Measurements from ENCODE around the gene GDF3.
"Not testable (repeated sequence)": the region's sequence is repeated elsewhere in the genome, so short reads cannot be mapped to it uniquely, and the experiment has no call there.

GDF3 gene

GRCh38 chr12:7695566-7696197, at the start of gene GDF3:
TSS of gene GDF3 (minus strand) at chr12:7695775. CDS start at chr12:7695728, 47 bp downstream.
- Histone ChIP-seq H3K4me1 (ENCODE audit: control insufficient read depth in 5 of 5, insufficient read depth in 5 of 5, low read length in 5 of 5) (peaks cover 0 to 15% (median 8%) of the 10 kb centered on the region in 5 donors), H3K27me3 (ENCODE audit: control insufficient read depth in 5 of 5, insufficient read depth in 4 of 5, low read length in 5 of 5) (no peaks in the 10 kb centered on the region), H3K4me3 (ENCODE audit: low read depth in 1 of 5, low read length in 5 of 5) (peak within 1 kb of the TSS in 4 of 5 donors; percentile 18 to 34 (median 30)), H3K9ac (ENCODE audit: low read length in 5 of 5) (peak within 1 kb of the TSS in 1 of 5 donors; percentile 26), H3K36me3 (ENCODE audit: control insufficient read depth in 5 of 5, insufficient read depth in 5 of 5, low read length in 5 of 5) (no peaks in the 10 kb centered on the region), H3K27ac (ENCODE audit: low read depth, low read length) (no peak within 1 kb of the TSS), H3K9me3 (ENCODE audit: control insufficient read depth in 5 of 5, low read length in 5 of 5) (no peaks in the 10 kb centered on the region)

GRCh38 chr12:7732993-7733392, 37.4 kb upstream of the GDF3 start:
- Histone ChIP-seq H3K27me3 (ENCODE audit: control insufficient read depth in 5 of 5, insufficient read depth in 4 of 5, low read length in 5 of 5) (no peaks in the 10 kb centered on the region), H3K27ac (ENCODE audit: low read depth, low read length) (no peak overlapping the region), H3K9ac (ENCODE audit: low read length in 5 of 5) (no peak overlapping the region), H3K9me3 (ENCODE audit: control insufficient read depth in 5 of 5, low read length in 5 of 5) (peaks cover 0 to under 1% (median 0%) of the 10 kb centered on the region in 5 donors), H3K36me3 (ENCODE audit: control insufficient read depth in 5 of 5, insufficient read depth in 5 of 5, low read length in 5 of 5) (no peaks in the 10 kb centered on the region), H3K4me1 (ENCODE audit: control insufficient read depth in 5 of 5, insufficient read depth in 5 of 5, low read length in 5 of 5) (no peaks in the 10 kb centered on the region), H3K4me3 (ENCODE audit: low read depth in 1 of 5, low read length in 5 of 5) (no peak overlapping the region)

- H3K4me3 ChIP-seq (ENCODE audit: low read depth in 1 of 5, low read length in 5 of 5) = no peak overlapping the region
- H3K9me3 ChIP-seq (ENCODE audit: control insufficient read depth in 5 of 5, low read length in 5 of 5) = peaks cover 0 to 3% (median 0%) of the 10 kb centered on the region in 5 donors
- H3K27ac ChIP-seq (ENCODE audit: low read depth, low read length) = no peak overlapping the region
- no peaks in the 10 kb centered on the region for H3K36me3 ChIP-seq (ENCODE audit: control insufficient read depth in 5 of 5, insufficient read depth in 5 of 5, low read length in 5 of 5)
- no peak overlapping the region for H3K9ac ChIP-seq (ENCODE audit: low read length in 5 of 5)
- H3K27me3 ChIP-seq (ENCODE audit: control insufficient read depth in 5 of 5, insufficient read depth in 4 of 5, low read length in 5 of 5) = no peaks in the 10 kb centered on the region
- H3K4me1 ChIP-seq (ENCODE audit: control insufficient read depth in 5 of 5, insufficient read depth in 5 of 5, low read length in 5 of 5) = no peaks in the 10 kb centered on the region
Measured at GRCh38 chr12:7731486-7731885, 35.9 kb upstream of the GDF3 start.

- H3K4me3 ChIP-seq (ENCODE audit: low read depth in 1 of 5, low read length in 5 of 5); H3K36me3 ChIP-seq (ENCODE audit: control insufficient read depth in 5 of 5, insufficient read depth in 5 of 5, low read length in 5 of 5); H3K27ac ChIP-seq (ENCODE audit: low read depth, low read length); H3K9me3 ChIP-seq (ENCODE audit: control insufficient read depth in 5 of 5, low read length in 5 of 5); H3K4me1 ChIP-seq (ENCODE audit: control insufficient read depth in 5 of 5, insufficient read depth in 5 of 5, low read length in 5 of 5); H3K9ac ChIP-seq (ENCODE audit: low read length in 5 of 5); H3K27me3 ChIP-seq (ENCODE audit: control insufficient read depth in 5 of 5, insufficient read depth in 4 of 5, low read length in 5 of 5): not testable (repeated sequence)
Measured at GRCh38 chr12:7730984-7731383, 35.4 kb upstream of the GDF3 start.

GRCh38 chr12:7729746-7730145, 34.2 kb upstream of the GDF3 start:
- no peaks in the 10 kb centered on the region for H3K27me3 ChIP-seq (ENCODE audit: control insufficient read depth in 5 of 5, insufficient read depth in 4 of 5, low read length in 5 of 5)
- H3K4me3 ChIP-seq (ENCODE audit: low read depth in 1 of 5, low read length in 5 of 5) = no peak overlapping the region
- no peaks in the 10 kb centered on the region for H3K4me1 ChIP-seq (ENCODE audit: control insufficient read depth in 5 of 5, insufficient read depth in 5 of 5, low read length in 5 of 5)
- peaks cover 0 to 3% (median 0%) of the 10 kb centered on the region in 5 donors for H3K9me3 ChIP-seq (ENCODE audit: control insufficient read depth in 5 of 5, low read length in 5 of 5)
- H3K9ac ChIP-seq (ENCODE audit: low read length in 5 of 5) = no peak overlapping the region
- H3K36me3 ChIP-seq (ENCODE audit: control insufficient read depth in 5 of 5, insufficient read depth in 5 of 5, low read length in 5 of 5) = no peaks in the 10 kb centered on the region
- no peak overlapping the region for H3K27ac ChIP-seq (ENCODE audit: low read depth, low read length)

GRCh38 chr12:7723926-7724325, 28.4 kb upstream of the GDF3 start:
- Histone ChIP-seq H3K27me3 (ENCODE audit: control insufficient read depth in 5 of 5, insufficient read depth in 4 of 5, low read length in 5 of 5) (no peaks in the 10 kb centered on the region), H3K36me3 (ENCODE audit: control insufficient read depth in 5 of 5, insufficient read depth in 5 of 5, low read length in 5 of 5) (no peaks in the 10 kb centered on the region), H3K27ac (ENCODE audit: low read depth, low read length) (no peak overlapping the region), H3K4me1 (ENCODE audit: control insufficient read depth in 5 of 5, insufficient read depth in 5 of 5, low read length in 5 of 5) (peaks cover 0 to 4% (median 0%) of the 10 kb centered on the region in 5 donors), H3K9me3 (ENCODE audit: control insufficient read depth in 5 of 5, low read length in 5 of 5) (peaks cover 0 to 3% (median 0%) of the 10 kb centered on the region in 5 donors), H3K4me3 (ENCODE audit: low read depth in 1 of 5, low read length in 5 of 5) (no peak overlapping the region), H3K9ac (ENCODE audit: low read length in 5 of 5) (no peak overlapping the region)

GRCh38 chr12:7719946-7720730, 24.6 kb upstream of the GDF3 start:
- Histone ChIP-seq H3K36me3 (ENCODE audit: control insufficient read depth in 5 of 5, insufficient read depth in 5 of 5, low read length in 5 of 5) (no peaks in the 10 kb centered on the region), H3K9ac (ENCODE audit: low read length in 5 of 5) (no peak overlapping the region), H3K9me3 (ENCODE audit: control insufficient read depth in 5 of 5, low read length in 5 of 5) (no peaks in the 10 kb centered on the region), H3K27ac (ENCODE audit: low read depth, low read length) (no peak overlapping the region), H3K4me1 (ENCODE audit: control insufficient read depth in 5 of 5, insufficient read depth in 5 of 5, low read length in 5 of 5) (peaks cover 0 to 4% (median 0%) of the 10 kb centered on the region in 5 donors), H3K4me3 (ENCODE audit: low read depth in 1 of 5, low read length in 5 of 5) (no peak overlapping the region), H3K27me3 (ENCODE audit: control insufficient read depth in 5 of 5, insufficient read depth in 4 of 5, low read length in 5 of 5) (no peaks in the 10 kb centered on the region)

- Histone ChIP-seq H3K36me3 (ENCODE audit: control insufficient read depth in 5 of 5, insufficient read depth in 5 of 5, low read length in 5 of 5) (no peaks in the 10 kb centered on the region), H3K9me3 (ENCODE audit: control insufficient read depth in 5 of 5, low read length in 5 of 5) (no peaks in the 10 kb centered on the region), H3K27ac (ENCODE audit: low read depth, low read length) (no peak overlapping the region), H3K4me1 (ENCODE audit: control insufficient read depth in 5 of 5, insufficient read depth in 5 of 5, low read length in 5 of 5) (peaks cover 0 to 4% (median 0%) of the 10 kb centered on the region in 5 donors), H3K4me3 (ENCODE audit: low read depth in 1 of 5, low read length in 5 of 5) (no peak overlapping the region), H3K9ac (ENCODE audit: low read length in 5 of 5) (no peak overlapping the region), H3K27me3 (ENCODE audit: control insufficient read depth in 5 of 5, insufficient read depth in 4 of 5, low read length in 5 of 5) (peaks cover 0 to 2% (median 0%) of the 10 kb centered on the region in 5 donors)
Measured at GRCh38 chr12:7716381-7716780, 20.8 kb upstream of the GDF3 start.

- no peak overlapping the region for H3K9ac ChIP-seq (ENCODE audit: low read length in 5 of 5)
- peaks cover 0 to 2% (median 0%) of the 10 kb centered on the region in 5 donors for H3K27me3 ChIP-seq (ENCODE audit: control insufficient read depth in 5 of 5, insufficient read depth in 4 of 5, low read length in 5 of 5)
Measured at GRCh38 chr12:7712841-7713442, 17.4 kb upstream of the GDF3 start.

GRCh38 chr12:7711133-7711532, 15.6 kb upstream of the GDF3 start, which contains the start of gene DPPA3:
TSS of gene DPPA3 (plus strand) at chr12:7711433. CDS start at chr12:7711571, 138 bp downstream.
- Histone ChIP-seq H3K9ac (ENCODE audit: low read length in 5 of 5) (no peak within 1 kb of the TSS), H3K9me3 (ENCODE audit: control insufficient read depth in 5 of 5, low read length in 5 of 5) (no peaks in the 10 kb centered on the region), H3K27me3 (ENCODE audit: control insufficient read depth in 5 of 5, insufficient read depth in 4 of 5, low read length in 5 of 5) (peaks cover 0 to 2% (median 0%) of the 10 kb centered on the region in 5 donors), H3K36me3 (ENCODE audit: control insufficient read depth in 5 of 5, insufficient read depth in 5 of 5, low read length in 5 of 5) (no peaks in the 10 kb centered on the region), H3K4me1 (ENCODE audit: control insufficient read depth in 5 of 5, insufficient read depth in 5 of 5, low read length in 5 of 5) (no peaks in the 10 kb centered on the region), H3K27ac (ENCODE audit: low read depth, low read length) (no peak within 1 kb of the TSS), H3K4me3 (ENCODE audit: low read depth in 1 of 5, low read length in 5 of 5) (no peak within 1 kb of the TSS)

More at GRCh38 chr12:7712841-7713442, 17.4 kb upstream of the GDF3 start:
- no peak overlapping the region for H3K27ac ChIP-seq (ENCODE audit: low read depth, low read length)
- no peak overlapping the region for H3K4me3 ChIP-seq (ENCODE audit: low read depth in 1 of 5, low read length in 5 of 5)
- no peaks in the 10 kb centered on the region for H3K9me3 ChIP-seq (ENCODE audit: control insufficient read depth in 5 of 5, low read length in 5 of 5)
- H3K36me3 ChIP-seq (ENCODE audit: control insufficient read depth in 5 of 5, insufficient read depth in 5 of 5, low read length in 5 of 5) = no peaks in the 10 kb centered on the region
- H3K4me1 ChIP-seq (ENCODE audit: control insufficient read depth in 5 of 5, insufficient read depth in 5 of 5, low read length in 5 of 5) = peaks cover 0 to 3% (median 0%) of the 10 kb centered on the region in 5 donors

All from subcutaneous abdominal adipose tissue (tissue), 5 donors.